Activated CD4-positive, alpha-beta T cell treated with anti-CD3 and anti-CD28 coated beads, Interleukin-2, amount 10 ng/mL, durations not matched to agents 7 days and 5 days (primary cell): ENCODE data around the gene FIP1L1. TPM values are rescaled to one million over a fixed set of nuclear protein-coding genes. Genes with fewer than 3 reads are reported as not detected.

ENCODE experiments used
- CTCF ChIA-PET: fragments of 350-600 bp; sonication (Branson Sonifier 250); formaldehyde crosslinking; loops from one replicate; lab custom pipeline; 2021; ENCODE audit warnings: antibody characterized with exemption; lab: Charles Lee
- POLR2A ChIA-PET: fragments of 350-600 bp; sonication (Branson Sonifier 250); formaldehyde crosslinking; loops from one replicate; lab custom pipeline; 2021; ENCODE audit warnings: antibody characterized with exemption; lab: Charles Lee
- DNase-seq: peaks from one replicate; pipeline ENCODE4 v3.0.0-alpha.2; 2020
- H3K27ac Mint-ChIP-seq: one replicate; pipeline ENCODE4 v1.8.0; 2021; ENCODE audit warnings: mild to moderate bottlenecking, moderate library complexity, mixed read lengths
- H3K27me3 Mint-ChIP-seq: one replicate; pipeline ENCODE4 v1.8.0; 2021; ENCODE audit warnings: mixed read lengths
- H3K36me3 Mint-ChIP-seq: one replicate; pipeline ENCODE4 v1.8.0; 2021; ENCODE audit warnings: low read depth, mixed read lengths
- H3K4me1 Mint-ChIP-seq: one replicate; pipeline ENCODE4 v1.8.0; 2021; ENCODE audit warnings: mixed read lengths
- H3K4me3 Mint-ChIP-seq: one replicate; pipeline ENCODE4 v1.8.0; 2021; ENCODE audit warnings: mild to moderate bottlenecking, moderate library complexity, mixed read lengths
- H3K9me3 Mint-ChIP-seq: one replicate; pipeline ENCODE4 v1.8.0; 2021; ENCODE audit warnings: mixed read lengths
- total RNA-seq, 2 experiments: library from RNA; stranded (reverse); gene quantifications; one replicate each; pipeline ENCODE4 v1.2.3, GENCODE V29; 2021

The FIP1L1 gene
- total RNA-seq, 2 experiments from 2014 or later: 74.1 to 92.1 TPM

DNA sequence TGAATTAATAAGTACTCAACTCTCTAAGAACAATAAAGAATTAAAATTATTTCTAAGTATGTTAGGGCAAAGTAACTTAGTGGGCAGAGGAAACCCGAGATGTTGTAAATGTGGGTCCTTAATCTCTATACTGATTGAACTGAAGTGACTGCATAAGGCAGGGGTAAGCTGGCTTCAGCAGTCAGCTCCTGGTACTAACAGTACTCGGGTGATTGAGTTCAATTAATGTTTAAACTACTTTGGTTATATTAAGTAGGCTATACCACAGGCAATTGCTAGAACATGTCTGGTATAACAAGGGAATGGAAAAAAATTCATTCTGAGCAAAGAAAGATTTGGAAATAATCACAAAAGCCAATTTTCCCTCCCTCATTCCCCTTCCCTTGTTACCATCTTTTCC, 123.1 kb downstream of the FIP1L1 start:
- no peaks in the 10 kb centered on the region for H3K4me1 Mint-ChIP-seq
- H3K27me3 Mint-ChIP-seq: no peaks in the 10 kb centered on the region

DNA sequence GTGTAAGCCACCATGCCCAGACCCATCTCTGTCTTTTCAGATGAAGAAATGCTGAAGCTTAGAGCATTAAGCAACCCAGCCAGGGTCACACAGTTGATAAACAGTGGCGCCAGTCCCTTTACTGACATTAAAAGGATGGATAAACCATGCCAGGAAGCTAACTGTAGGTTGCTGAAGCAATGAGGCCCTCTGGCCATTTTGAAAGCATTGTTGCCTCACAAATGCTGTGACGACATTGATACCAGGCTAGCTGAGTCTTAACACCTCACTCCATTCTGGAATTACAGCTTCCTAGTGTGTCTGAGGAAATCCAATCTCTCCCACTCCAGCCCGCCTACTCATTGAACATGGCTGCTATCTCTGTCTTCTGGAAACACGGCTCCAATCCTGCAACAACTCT, 124.1 kb downstream of the FIP1L1 start:
- ChIA-PET CTCF (interaction anchor here (0.7 to 2.2 kb wide), 2 partner anchors 11 to 25 kb away, joined by 3 to 5 read pairs; no protein-coding TSS in a partner anchor), POLR2A (no interaction called here)
- Mint-ChIP-seq H3K27ac (no peak overlapping the region), H3K4me1 (no peaks in the 10 kb centered on the region), H3K36me3 (no peaks in the 10 kb centered on the region), H3K9me3 (no peaks in the 10 kb centered on the region), H3K4me3 (no peak overlapping the region), H3K27me3 (no peaks in the 10 kb centered on the region)
- no peak for DNase-seq

More for the DNA sequence above, 123.1 kb downstream of the FIP1L1 start:
- ChIA-PET CTCF (interaction anchor here (0.7 to 2.2 kb wide), 2 partner anchors 10 kb away, joined by 3 to 5 read pairs; no protein-coding TSS in a partner anchor), POLR2A (no interaction called here)
- Mint-ChIP-seq H3K27ac (no peak overlapping the region), H3K9me3 (no peaks in the 10 kb centered on the region), H3K4me3 (no peak overlapping the region), H3K36me3 (no peaks in the 10 kb centered on the region)
- DNase-seq: no peak

GRCh38 chr4:53502094-53502493, 124.7 kb downstream of the FIP1L1 start:
- H3K4me1 Mint-ChIP-seq: no peaks in the 10 kb centered on the region
- POLR2A ChIA-PET: no interaction called here
- H3K36me3 Mint-ChIP-seq: no peaks in the 10 kb centered on the region
- CTCF ChIA-PET: interaction anchor here (0.6 kb wide), 1 partner anchor 9 kb away, joined by 3 read pairs; no protein-coding TSS in a partner anchor
- H3K4me3 Mint-ChIP-seq: no peak overlapping the region
- no peaks in the 10 kb centered on the region for H3K9me3 Mint-ChIP-seq
- no peaks in the 10 kb centered on the region for H3K27me3 Mint-ChIP-seq
- no peak overlapping the region for H3K27ac Mint-ChIP-seq
- no peak for DNase-seq

DNA sequence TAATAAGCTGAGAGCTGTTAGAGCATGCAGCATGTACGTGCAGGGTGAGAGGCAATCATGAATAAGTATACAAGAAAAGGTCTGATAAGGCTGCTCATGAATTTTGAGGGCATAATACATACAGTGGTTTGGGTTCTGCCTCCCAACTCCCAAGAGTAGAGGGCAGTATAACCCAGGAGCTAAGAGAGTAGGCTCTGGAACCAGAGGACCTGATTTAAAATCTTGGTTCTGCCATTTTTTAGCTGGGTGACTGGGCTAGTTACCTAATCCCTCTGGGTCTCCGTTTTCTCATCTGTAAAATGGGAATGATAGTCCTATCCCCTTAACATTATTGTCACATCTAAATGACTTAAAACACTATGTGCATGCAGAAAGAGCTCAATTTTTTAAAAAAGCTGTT, 128.5 kb downstream of the FIP1L1 start:
- no peaks in the 10 kb centered on the region for H3K4me1 Mint-ChIP-seq
- CTCF ChIA-PET: no interaction called here
- H3K27me3 Mint-ChIP-seq: peaks cover 3% of the 10 kb centered on the region
- POLR2A ChIA-PET: no interaction called here
- H3K9me3 Mint-ChIP-seq: no peaks in the 10 kb centered on the region
- no peak for DNase-seq
- H3K27ac Mint-ChIP-seq: no peak overlapping the region
- H3K36me3 Mint-ChIP-seq: no peaks in the 10 kb centered on the region
- no peak overlapping the region for H3K4me3 Mint-ChIP-seq

DNA sequence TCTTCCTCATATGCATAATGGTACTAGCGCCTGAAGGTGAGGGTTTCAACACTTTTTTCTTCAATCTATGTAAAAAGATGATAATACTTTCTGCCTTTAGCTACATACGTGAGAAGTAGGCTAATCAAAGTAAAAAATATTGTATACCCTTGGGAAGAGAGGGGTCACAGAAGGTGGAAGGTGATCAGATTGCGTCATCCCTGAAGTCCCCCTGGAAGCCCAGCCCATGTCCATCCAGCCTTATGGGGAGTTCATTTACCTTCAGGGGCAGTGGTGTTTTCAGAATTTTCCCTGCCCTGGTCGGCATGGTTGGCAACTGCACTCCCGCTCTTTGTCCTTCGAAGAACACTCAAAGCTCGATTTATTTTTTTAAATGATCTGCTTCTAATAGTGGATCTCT, 129.6 kb downstream of the FIP1L1 start:
- POLR2A ChIA-PET: no interaction called here

GRCh38 chr4:53507671-53508286, 130.3 kb downstream of the FIP1L1 start:
- Mint-ChIP-seq H3K36me3 (no peaks in the 10 kb centered on the region), H3K27ac (no peak overlapping the region), H3K9me3 (no peaks in the 10 kb centered on the region), H3K4me3 (no peak overlapping the region), H3K4me1 (no peaks in the 10 kb centered on the region), H3K27me3 (peaks cover 7% of the 10 kb centered on the region)
- ChIA-PET CTCF (no interaction called here), POLR2A (no interaction called here)
- no peak for DNase-seq

More for the DNA sequence above, 129.6 kb downstream of the FIP1L1 start:
- H3K27ac Mint-ChIP-seq: no peak overlapping the region
- no peak for DNase-seq
- H3K4me3 Mint-ChIP-seq: no peak overlapping the region
- H3K9me3 Mint-ChIP-seq: no peaks in the 10 kb centered on the region
- no peaks in the 10 kb centered on the region for H3K4me1 Mint-ChIP-seq
- CTCF ChIA-PET: interaction anchor here (0.6 kb wide), 1 partner anchor 574 kb away, joined by 3 read pairs; no protein-coding TSS in a partner anchor
- H3K36me3 Mint-ChIP-seq: no peaks in the 10 kb centered on the region
- peaks cover 5% of the 10 kb centered on the region for H3K27me3 Mint-ChIP-seq

DNA sequence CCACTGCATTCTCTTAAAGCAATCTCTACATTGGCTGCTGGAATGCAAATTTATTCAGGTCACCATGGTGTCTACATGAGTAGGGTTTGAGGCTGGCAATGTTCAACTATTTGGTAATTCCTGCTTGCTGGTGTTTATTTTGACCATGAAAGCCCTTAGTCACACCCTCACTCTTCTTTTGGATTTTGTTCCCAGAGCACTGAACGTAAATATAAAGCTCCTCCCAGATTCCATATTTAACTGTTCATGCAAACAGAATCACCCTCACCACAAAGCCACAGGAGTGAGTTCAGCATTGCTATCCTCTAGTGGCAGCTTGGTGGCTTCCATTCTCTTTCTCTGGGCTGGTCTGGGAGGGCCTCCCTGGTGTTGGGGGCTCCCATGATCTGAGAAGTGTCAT, 131.0 kb downstream of the FIP1L1 start:
- no peaks in the 10 kb centered on the region for H3K36me3 Mint-ChIP-seq
- no peak for DNase-seq
- POLR2A ChIA-PET: no interaction called here
- CTCF ChIA-PET: no interaction called here
- H3K9me3 Mint-ChIP-seq: no peaks in the 10 kb centered on the region
- H3K4me3 Mint-ChIP-seq: no peak overlapping the region
- peaks cover 7% of the 10 kb centered on the region for H3K27me3 Mint-ChIP-seq
- no peak overlapping the region for H3K27ac Mint-ChIP-seq
- no peaks in the 10 kb centered on the region for H3K4me1 Mint-ChIP-seq

DNA sequence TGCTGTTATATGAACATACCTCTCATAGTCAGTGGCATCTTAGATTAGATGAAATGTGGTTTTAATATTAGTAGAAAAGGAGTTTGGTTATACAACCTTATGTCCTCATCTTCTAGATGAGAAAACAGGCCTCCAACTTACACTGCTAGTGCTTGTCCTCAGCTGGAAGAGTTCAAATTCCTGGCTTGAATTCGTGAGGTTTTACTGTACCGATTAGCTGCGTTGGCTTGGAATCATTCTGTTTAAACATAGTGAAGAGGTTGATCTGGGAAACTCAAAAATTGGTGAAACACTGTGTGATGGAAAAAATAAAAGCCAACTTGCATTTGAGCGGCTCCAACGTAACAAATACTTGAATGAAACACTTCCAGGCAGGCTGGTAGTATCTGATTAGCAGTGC, 132.9 kb downstream of the FIP1L1 start:
- POLR2A ChIA-PET: no interaction called here
- CTCF ChIA-PET: interaction anchor here (0.5 to 1.6 kb wide), 3 partner anchors 8 to 60 kb away, joined by 3 to 5 read pairs (median 3); no protein-coding TSS in a partner anchor
- no peak overlapping the region for H3K4me3 Mint-ChIP-seq
- H3K27me3 Mint-ChIP-seq: peaks cover 7% of the 10 kb centered on the region
- no peak overlapping the region for H3K27ac Mint-ChIP-seq
- no peaks in the 10 kb centered on the region for H3K4me1 Mint-ChIP-seq
- no peaks in the 10 kb centered on the region for H3K36me3 Mint-ChIP-seq
- DNase-seq: no peak
- H3K9me3 Mint-ChIP-seq: no peaks in the 10 kb centered on the region

Other genes with a start within 250 kb of the FIP1L1 start
- 10 to 100 TPM; 23.0 to 24.5 TPM for gene SCFD2, start 11.6 kb upstream of the FIP1L1 start, total RNA-seq
- gene LNX1, start 213.8 kb downstream of the FIP1L1 start, total RNA-seq: not detected